CD4-positive, alpha-beta memory T cell (primary cell): ENCODE results near the gene KRT2. TPM values are rescaled to one million over a fixed set of nuclear protein-coding genes. Genes with fewer than 3 reads are reported as not detected.
A peak's percentile ranks its signal among the peaks of the same experiment; 100 is the strongest.

Experiments used
- CTCF ChIA-PET: fragments of 350-600 bp; sonication (Branson Sonifier 250); formaldehyde crosslinking; loops from one replicate; lab custom pipeline; 2021; ENCODE audit warnings: inconsistent platforms; ENCODE audit not compliant: partially characterized antibody; lab: Charles Lee
- POLR2A ChIA-PET: fragments of 350-600 bp; sonication (Branson Sonifier 250); formaldehyde crosslinking; loops from one replicate; lab custom pipeline; 2021; ENCODE audit not compliant: partially characterized antibody; lab: Charles Lee
- DNase-seq, 5 donors: peaks; one replicate each; pipeline versions ENCODE4 v3.0.0 to v3.0.0-alpha.2; 2020 to 2022; ENCODE audit warnings: mixed read lengths in 1 of 5
- H3K27ac ChIP-seq: one replicate; pipeline ENCODE4 v1.7.0; 2013; ENCODE audit warnings: low read depth, low read length
- H3K27me3 ChIP-seq: 2 replicates; pipeline ENCODE4 v1.7.0; 2013; ENCODE audit warnings: mild to moderate bottlenecking, low read length, moderate library complexity; ENCODE audit not compliant: insufficient read depth
- H3K36me3 ChIP-seq: 2 replicates; pipeline ENCODE4 v1.7.0; 2013; ENCODE audit warnings: mild to moderate bottlenecking, low read length, moderate library complexity; ENCODE audit not compliant: insufficient read depth
- H3K4me1 ChIP-seq: 2 replicates; pipeline ENCODE4 v1.7.0; 2013; ENCODE audit warnings: mild to moderate bottlenecking, low read length, moderate library complexity; ENCODE audit not compliant: insufficient read depth
- H3K4me3 ChIP-seq, 2 donors: one replicate each; pipeline ENCODE4 v1.7.0; 2013; ENCODE audit warnings: low read length in 2 of 2, mild to moderate bottlenecking in 1 of 2
- H3K9me3 ChIP-seq, 2 donors: one replicate each; pipeline ENCODE4 v1.7.0; 2013; ENCODE audit warnings: low read length in 2 of 2, control low read depth in 1 of 2; ENCODE audit not compliant: control insufficient read depth in 1 of 2
- H3K27ac Mint-ChIP-seq, 7 donors: one replicate each; pipeline ENCODE4 v1.8.0; 2020 to 2021; ENCODE audit warnings: mixed read lengths in 7 of 7, mild to moderate bottlenecking in 6 of 7, inconsistent platforms in 3 of 7, moderate library complexity in 3 of 7
- H3K27me3 Mint-ChIP-seq, 2 donors: one replicate each; pipeline ENCODE4 v1.8.0; 2020 to 2021; ENCODE audit warnings: mixed read lengths in 2 of 2
- H3K36me3 Mint-ChIP-seq, 2 donors: one replicate each; pipeline ENCODE4 v1.8.0; 2020 to 2021; ENCODE audit warnings: mixed read lengths in 2 of 2, inconsistent platforms in 1 of 2, mild to moderate bottlenecking in 1 of 2
- H3K4me1 Mint-ChIP-seq, 4 donors: one replicate each; pipeline ENCODE4 v1.8.0; 2020 to 2021; ENCODE audit warnings: mixed read lengths in 4 of 4, mild to moderate bottlenecking in 1 of 4
- H3K4me3 Mint-ChIP-seq, 8 donors: one replicate each; pipeline ENCODE4 v1.8.0; 2020 to 2021; ENCODE audit warnings: mixed read lengths in 8 of 8, mild to moderate bottlenecking in 7 of 8, moderate library complexity in 6 of 8, inconsistent platforms in 3 of 8
- H3K9me3 Mint-ChIP-seq, 8 donors: one replicate each; pipeline ENCODE4 v1.8.0; 2020 to 2021; ENCODE audit warnings: mixed read lengths in 8 of 8, mild to moderate bottlenecking in 5 of 8, inconsistent platforms in 3 of 8, moderate library complexity in 1 of 8
- intact Hi-C: fragments of 100-400 bp; cut with micrococcal nuclease; formaldehyde crosslinking; loops from one replicate; pipeline ENCODE4 v1.15.1; 2023
- polyA plus RNA-seq, 2 donors: library from polyadenylated mRNA; unstranded; fragments of 300-500 nt; fragmentation: Illumina TruSeq; gene quantifications; one replicate each; pipeline ENCODE4 v1.2.3, GENCODE V29; 2021
- total RNA-seq, 2 experiments: library from RNA; stranded (reverse); gene quantifications; one replicate each; pipeline ENCODE4 v1.2.3, GENCODE V29; 2021

KRT2 gene
- total and polyA plus RNA-seq, 4 experiments from 2014 or later = 0.08 to 0.39 (median 0.21) TPM

GRCh38 chr12:52646613-52647012 lies 5.4 kb downstream of the KRT2 start:
- H3K4me1 Mint-ChIP-seq = peaks cover 30 to 79% (median 46%) of the 10 kb centered on the region in 4 donors
- no peak overlapping the region for H3K4me3 ChIP-seq
- no peak for DNase-seq
- H3K9me3 ChIP-seq = no peaks in the 10 kb centered on the region
- H3K27ac ChIP-seq = peak overlapping the region; percentile 19
- H3K27me3 ChIP-seq = no peaks in the 10 kb centered on the region
- peaks cover 4 to 7% of the 10 kb centered on the region in 2 donors for H3K36me3 Mint-ChIP-seq
- POLR2A ChIA-PET = interaction anchor here (2.0 to 2.2 kb wide), 2 partner anchors 13 to 31 kb away, joined by 8 to 20 read pairs; no protein-coding TSS in a partner anchor
- H3K4me3 Mint-ChIP-seq = peak overlapping the region in 2 of 8 donors; percentile 54 to 86
- H3K4me1 ChIP-seq = peaks cover 62% of the 10 kb centered on the region
- peaks cover 0 to 5% (median 3%) of the 10 kb centered on the region in 8 donors for H3K9me3 Mint-ChIP-seq
- intact Hi-C loops = loop anchor here (5.0 kb wide), 1 partner anchor 46 kb away; no protein-coding TSS in a partner anchor
- no peaks in the 10 kb centered on the region for H3K36me3 ChIP-seq
- peaks cover 0 to 3% of the 10 kb centered on the region in 2 donors for H3K27me3 Mint-ChIP-seq
- peak overlapping the region; percentile 92 to 100 (median 99) for H3K27ac Mint-ChIP-seq
- CTCF ChIA-PET = interaction anchor here (1.4 to 2.5 kb wide), 3 partner anchors 13 to 61 kb away, joined by 4 to 9 read pairs (median 4); no protein-coding TSS in a partner anchor

DNA sequence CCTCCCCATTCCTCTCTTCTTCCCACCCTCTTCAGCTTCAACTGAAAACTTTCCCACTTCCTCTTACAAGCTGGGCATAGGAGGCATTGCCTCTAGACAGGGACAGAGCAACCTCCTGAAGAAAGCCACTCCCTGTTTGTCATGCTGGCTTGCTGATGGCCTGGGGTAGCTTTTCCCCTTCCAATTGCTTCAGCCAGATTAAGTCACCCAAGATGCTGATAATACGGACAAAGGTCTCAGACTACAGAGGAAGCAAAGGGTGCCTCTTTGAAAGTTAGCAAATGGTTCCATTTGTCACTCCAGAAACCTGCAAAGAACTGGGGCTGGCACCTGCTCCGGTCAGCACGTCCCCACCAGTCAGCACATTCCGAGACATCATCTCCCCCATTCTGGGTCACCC lies 6.0 kb downstream of the KRT2 start:
- CTCF ChIA-PET = interaction anchor here (0.6 to 1.4 kb wide), 3 partner anchors 38 to 245 kb away, joined by 3 to 5 read pairs (median 4); no protein-coding TSS in a partner anchor
- POLR2A ChIA-PET = interaction anchor here (0.6 to 2.2 kb wide), 4 partner anchors 13 to 45 kb away, joined by 3 to 20 read pairs (median 10); no protein-coding TSS in a partner anchor
- Histone ChIP-seq H3K9me3 (no peaks in the 10 kb centered on the region), H3K27ac (peak overlapping the region; percentile 19), H3K36me3 (no peaks in the 10 kb centered on the region), H3K4me1 (peaks cover 62% of the 10 kb centered on the region), H3K4me3 (no peak overlapping the region), H3K27me3 (no peaks in the 10 kb centered on the region)
- Mint-ChIP-seq H3K4me3 (peak overlapping the region in 7 of 8 donors; percentile 4 to 86 (median 75)), H3K4me1 (peaks cover 30 to 86% (median 50%) of the 10 kb centered on the region in 4 donors), H3K27ac (peak overlapping the region; percentile 92 to 100 (median 99)), H3K27me3 (peaks cover 0 to 3% of the 10 kb centered on the region in 2 donors), H3K36me3 (peaks cover 4 to 7% of the 10 kb centered on the region in 2 donors), H3K9me3 (peaks cover 0 to 5% (median 3%) of the 10 kb centered on the region in 8 donors)
- no peak for DNase-seq
- intact Hi-C loops = loop anchor here (1.0 to 5.0 kb wide), 2 partner anchors 36 to 46 kb away; no protein-coding TSS in a partner anchor

GRCh38 chr12:52645120-52645761 lies 6.8 kb downstream of the KRT2 start:
- H3K27ac ChIP-seq = peak overlapping the region; percentile 11
- H3K4me1 ChIP-seq = peaks cover 62% of the 10 kb centered on the region

DNA sequence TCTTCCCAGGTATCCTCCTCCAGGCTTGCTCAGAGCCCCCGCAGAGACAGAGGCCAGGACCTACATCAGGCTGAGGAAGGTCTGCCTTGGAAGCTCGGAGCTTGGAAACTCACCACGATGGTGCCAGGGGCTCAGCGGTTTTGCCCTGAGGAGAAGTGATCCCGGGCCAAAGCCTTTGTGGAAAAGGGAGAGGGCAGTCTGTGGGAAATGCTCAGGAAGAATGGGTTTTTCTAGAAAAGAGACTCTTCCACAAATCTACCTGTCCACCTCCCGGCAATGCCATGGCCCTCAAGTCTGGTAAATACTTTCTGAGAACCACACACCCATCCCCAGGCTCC lies 8.0 kb downstream of the KRT2 start:
- H3K27ac ChIP-seq = no peak overlapping the region
- no peak for DNase-seq
- Mint-ChIP-seq H3K9me3 (peaks cover 0 to 5% (median 3%) of the 10 kb centered on the region in 8 donors), H3K36me3 (peaks cover 4 to 7% of the 10 kb centered on the region in 2 donors), H3K27ac (peak overlapping the region; percentile 92 to 100 (median 99)), H3K27me3 (peaks cover 0 to 9% of the 10 kb centered on the region in 2 donors), H3K4me3 (no peak overlapping the region), H3K4me1 (peaks cover 27 to 74% (median 46%) of the 10 kb centered on the region in 4 donors)
- ChIA-PET POLR2A (interaction anchor here (0.9 kb wide), 1 partner anchor 34 kb away, joined by 6 read pairs; no protein-coding TSS in a partner anchor), CTCF (interaction anchor here (1.4 to 2.3 kb wide), 2 partner anchors 11 to 227 kb away, joined by 3 to 6 read pairs; no protein-coding TSS in a partner anchor)
- no peaks in the 10 kb centered on the region for H3K27me3 ChIP-seq
- no peak overlapping the region for H3K4me3 ChIP-seq
- no peaks in the 10 kb centered on the region for H3K9me3 ChIP-seq
- H3K36me3 ChIP-seq = no peaks in the 10 kb centered on the region
- intact Hi-C loops = no loop called here
- peaks cover 59% of the 10 kb centered on the region for H3K4me1 ChIP-seq

More at GRCh38 chr12:52645120-52645761, 6.8 kb downstream of the KRT2 start:
- POLR2A ChIA-PET = interaction anchor here (0.9 to 2.2 kb wide), 8 partner anchors 12 to 59 kb away, joined by 3 to 20 read pairs (median 6); no protein-coding TSS in a partner anchor
- H3K36me3 ChIP-seq = no peaks in the 10 kb centered on the region
- peak overlapping the region in 7 of 8 donors; percentile 24 to 86 (median 77) for H3K4me3 Mint-ChIP-seq
- no peak overlapping the region for H3K4me3 ChIP-seq
- peaks cover 4 to 7% of the 10 kb centered on the region in 2 donors for H3K36me3 Mint-ChIP-seq
- no peaks in the 10 kb centered on the region for H3K9me3 ChIP-seq
- CTCF ChIA-PET = interaction anchor here (0.9 to 2.3 kb wide), 6 partner anchors 37 to 225 kb away, joined by 3 to 6 read pairs (median 3); no protein-coding TSS in a partner anchor
- H3K4me1 Mint-ChIP-seq = peaks cover 30 to 85% (median 50%) of the 10 kb centered on the region in 4 donors
- peaks cover 0 to 4% of the 10 kb centered on the region in 2 donors for H3K27me3 Mint-ChIP-seq
- peak overlapping the region; percentile 92 to 100 (median 99) for H3K27ac Mint-ChIP-seq
- intact Hi-C loops = loop anchor here (1.0 to 5.0 kb wide), 2 partner anchors 35 to 47 kb away; no protein-coding TSS in a partner anchor
- no peaks in the 10 kb centered on the region for H3K27me3 ChIP-seq
- DNase-seq = peak; percentile 74 to 90 (median 84)
- H3K9me3 Mint-ChIP-seq = peaks cover 0 to 5% (median 3%) of the 10 kb centered on the region in 8 donors

DNA sequence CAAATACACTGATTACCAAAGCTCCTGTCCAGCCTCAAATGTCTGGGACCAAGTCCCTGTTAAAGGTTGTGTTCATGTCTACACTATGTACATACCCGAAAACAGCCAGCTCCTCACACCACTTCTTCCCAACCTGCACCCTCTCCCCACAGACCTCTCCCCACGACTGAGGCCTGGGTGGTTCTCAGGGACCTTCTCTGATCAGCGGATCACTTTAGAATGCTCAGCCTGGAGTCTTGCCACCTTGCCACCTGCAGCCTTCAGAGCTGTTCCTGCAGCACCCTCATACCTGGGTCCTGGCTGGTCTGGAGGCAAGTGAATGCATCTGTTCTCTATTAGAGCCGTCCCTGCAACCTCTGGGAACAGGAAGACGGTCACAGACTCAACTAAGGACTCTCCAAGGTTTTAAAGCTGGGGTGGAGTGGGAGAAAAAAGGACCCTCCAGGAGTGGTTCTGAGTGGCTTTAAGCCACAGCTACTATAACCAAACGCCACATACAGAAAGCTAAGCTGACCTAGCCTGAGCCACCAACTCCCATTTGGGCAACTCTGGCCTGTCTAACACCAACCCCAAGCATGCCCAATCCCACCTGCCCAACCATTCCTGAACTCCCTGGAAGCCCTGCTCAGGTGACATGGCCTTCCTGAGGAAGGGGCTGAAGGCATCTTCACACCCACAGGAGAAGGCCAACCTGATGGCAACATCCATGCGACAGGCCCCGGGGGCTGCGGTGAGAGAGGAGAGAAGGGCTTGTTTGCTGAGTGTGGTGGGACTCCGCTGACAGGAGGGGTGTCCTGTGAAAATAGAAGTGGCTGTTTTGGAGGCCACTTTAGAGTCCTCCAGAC lies 8.6 kb downstream of the KRT2 start:
- no peak overlapping the region for H3K27ac ChIP-seq
- CTCF ChIA-PET = interaction anchor here (1.4 to 2.3 kb wide), 3 partner anchors 10 to 227 kb away, joined by 3 to 6 read pairs (median 3); no protein-coding TSS in a partner anchor
- peak overlapping the region; percentile 58 to 100 (median 77) for H3K27ac Mint-ChIP-seq
- no peaks in the 10 kb centered on the region for H3K27me3 ChIP-seq
- no peaks in the 10 kb centered on the region for H3K36me3 ChIP-seq
- peaks cover 53% of the 10 kb centered on the region for H3K4me1 ChIP-seq
- POLR2A ChIA-PET = interaction anchor here (0.7 to 1.6 kb wide), 5 partner anchors 10 to 37 kb away, joined by 3 to 8 read pairs (median 4); no protein-coding TSS in a partner anchor
- H3K4me3 Mint-ChIP-seq = peak overlapping the region in 2 of 8 donors; percentile 11 to 18
- DNase-seq = no peak
- H3K4me3 ChIP-seq = no peak overlapping the region
- intact Hi-C loops = no loop called here
- H3K27me3 Mint-ChIP-seq = peaks cover 0 to 9% of the 10 kb centered on the region in 2 donors
- H3K4me1 Mint-ChIP-seq = peaks cover 25 to 71% (median 44%) of the 10 kb centered on the region in 4 donors
- H3K36me3 Mint-ChIP-seq = peaks cover 4 to 7% of the 10 kb centered on the region in 2 donors
- no peaks in the 10 kb centered on the region for H3K9me3 ChIP-seq
- peaks cover 0 to 5% (median 3%) of the 10 kb centered on the region in 8 donors for H3K9me3 Mint-ChIP-seq

GRCh38 chr12:52641468-52641867 lies 10.5 kb downstream of the KRT2 start:
- intact Hi-C loops = no loop called here
- ChIA-PET POLR2A (interaction anchor here (0.7 to 1.6 kb wide), 3 partner anchors 8 to 29 kb away, joined by 3 to 8 read pairs (median 3); no protein-coding TSS in a partner anchor), CTCF (interaction anchor here (0.9 to 1.5 kb wide), 2 partner anchors 8 to 12 kb away, joined by 3 to 4 read pairs; no protein-coding TSS in a partner anchor)
- H3K27me3 ChIP-seq = no peaks in the 10 kb centered on the region
- H3K9me3 ChIP-seq = no peaks in the 10 kb centered on the region
- H3K4me1 ChIP-seq = peaks cover 35% of the 10 kb centered on the region
- peaks cover 2 to 9% of the 10 kb centered on the region in 2 donors for H3K27me3 Mint-ChIP-seq
- H3K4me1 Mint-ChIP-seq = peaks cover 17 to 54% (median 30%) of the 10 kb centered on the region in 4 donors
- no peak for DNase-seq
- H3K36me3 ChIP-seq = no peaks in the 10 kb centered on the region
- H3K9me3 Mint-ChIP-seq = peaks cover 0 to 5% (median 3%) of the 10 kb centered on the region in 8 donors
- peaks cover 4 to 7% of the 10 kb centered on the region in 2 donors for H3K36me3 Mint-ChIP-seq
- no peak overlapping the region for H3K27ac ChIP-seq
- peak overlapping the region in 4 of 7 donors; percentile 20 to 86 (median 62) for H3K27ac Mint-ChIP-seq
- peak overlapping the region in 2 of 8 donors; percentile 44 to 50 for H3K4me3 Mint-ChIP-seq
- H3K4me3 ChIP-seq = no peak overlapping the region
